ENCODE data around the gene RAI1. TPM values are rescaled to one million over a fixed set of nuclear protein-coding genes. Genes with fewer than 3 reads are reported as not detected.
A peak's percentile ranks its signal among the peaks of the same experiment; 100 is the strongest.

RAI1 gene
- total and polyA plus RNA-seq, 2 of the 13 experiments (the other 11 are each of a cell fraction or from before 2014, with no cell fraction given): 3.4 to 5.2 TPM

DNA sequence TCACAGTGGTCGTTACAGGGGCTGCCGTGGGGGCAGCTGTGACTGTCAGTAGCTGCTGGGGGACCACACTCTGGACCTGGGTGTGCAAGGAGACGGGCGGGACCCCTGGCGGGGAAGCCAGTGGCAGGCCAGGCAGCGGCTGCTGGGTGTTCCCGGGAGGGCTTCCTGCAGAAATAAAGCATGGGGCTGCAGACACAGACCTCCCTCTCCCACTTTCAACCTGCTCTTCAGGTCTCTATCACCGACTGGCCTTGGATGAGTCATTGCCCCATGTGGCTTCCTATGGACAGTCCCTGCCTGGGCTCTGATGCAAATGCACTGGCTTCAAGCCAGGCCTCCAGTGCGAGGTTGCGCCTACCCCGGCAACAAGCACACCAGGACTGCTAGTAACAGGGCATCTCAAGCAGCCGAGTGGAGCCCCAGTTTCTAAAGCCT is 138.3 kb downstream of the RAI1 start (continued):
- TF ChIP-seq MTERF4 (CRISPR knock-in tag; IDR thresholded peaks at IDR 0.05): no peak
- peak; percentile 82; the same call in 1 of the 2 replicates for TF ChIP-seq ZNF792 (CRISPR knock-in tag; IDR thresholded peaks at IDR 0.05)
- no peak for TF ChIP-seq U2AF1 (optimal IDR thresholded peaks at IDR 0.05; ENCODE audit: low read depth, low read length)
- no peak for TF ChIP-seq HOXA9 (CRISPR knock-in tag; IDR thresholded peaks at IDR 0.05; ENCODE audit: borderline replicate concordance)
- TF ChIP-seq CBX2 (IDR thresholded peaks at IDR 0.05; ENCODE audit: low read depth, low read length): no peak
- no peak for TF ChIP-seq CBX2 (CRISPR knock-in tag; IDR thresholded peaks at IDR 0.05; ENCODE audit: low read depth)
- no peak for TF ChIP-seq ZNF337 (CRISPR knock-in tag; IDR thresholded peaks at IDR 0.05; ENCODE audit: borderline replicate concordance, low read depth)
- TF ChIP-seq EED (CRISPR knock-in tag; IDR thresholded peaks at IDR 0.05): no peak
- peak; percentile 80; the same call in 1 of the 3 replicates for TF ChIP-seq MXI1 (IDR thresholded peaks at IDR 0.05; ENCODE audit: borderline replicate concordance, low read depth, low read length)
- 0 out of 2 replicates have a peak, but pooled peaks have one; percentile 5 for TF ChIP-seq CTCF (CRISPR knock-in tag; IDR thresholded peaks at IDR 0.05)
- TF ChIP-seq TOE1 (CRISPR knock-in tag; IDR thresholded peaks at IDR 0.05): no peak
- peak; percentile 60 for TF ChIP-seq ZNF687 (CRISPR knock-in tag; IDR thresholded peaks at IDR 0.05)
- TF ChIP-seq ZNF143 (CRISPR knock-in tag; IDR thresholded peaks at IDR 0.05): no peak
- no peak for TF ChIP-seq RFXAP (CRISPR knock-in tag; IDR thresholded peaks at IDR 0.05; ENCODE audit: borderline replicate concordance)
- no peak for TF ChIP-seq SNAI1 (CRISPR knock-in tag; IDR thresholded peaks at IDR 0.05; ENCODE audit: borderline replicate concordance)
- TF ChIP-seq, protein P1, sequence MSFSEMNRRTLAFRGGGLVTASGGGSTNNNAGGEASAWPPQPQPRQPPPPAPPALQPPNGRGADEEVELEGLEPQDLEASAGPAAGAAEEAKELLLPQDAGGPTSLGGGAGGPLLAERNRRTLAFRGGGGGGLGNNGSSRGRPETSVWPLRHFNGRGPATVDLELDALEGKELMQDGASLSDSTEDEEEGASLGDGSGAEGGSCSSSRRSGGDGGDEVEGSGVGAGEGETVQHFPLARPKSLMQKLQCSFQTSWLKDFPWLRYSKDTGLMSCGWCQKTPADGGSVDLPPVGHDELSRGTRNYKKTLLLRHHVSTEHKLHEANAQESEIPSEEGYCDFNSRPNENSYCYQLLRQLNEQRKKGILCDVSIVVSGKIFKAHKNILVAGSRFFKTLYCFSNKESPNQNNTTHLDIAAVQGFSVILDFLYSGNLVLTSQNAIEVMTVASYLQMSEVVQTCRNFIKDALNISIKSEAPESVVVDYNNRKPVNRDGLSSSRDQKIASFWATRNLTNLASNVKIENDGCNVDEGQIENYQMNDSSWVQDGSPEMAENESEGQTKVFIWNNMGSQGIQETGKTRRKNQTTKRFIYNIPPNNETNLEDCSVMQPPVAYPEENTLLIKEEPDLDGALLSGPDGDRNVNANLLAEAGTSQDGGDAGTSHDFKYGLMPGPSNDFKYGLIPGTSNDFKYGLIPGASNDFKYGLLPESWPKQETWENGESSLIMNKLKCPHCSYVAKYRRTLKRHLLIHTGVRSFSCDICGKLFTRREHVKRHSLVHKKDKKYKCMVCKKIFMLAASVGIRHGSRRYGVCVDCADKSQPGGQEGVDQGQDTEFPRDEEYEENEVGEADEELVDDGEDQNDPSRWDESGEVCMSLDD (CRISPR knock-in tag; IDR thresholded peaks at IDR 0.05; ENCODE audit: borderline replicate concordance): no peak
- TF ChIP-seq ZNF335 (CRISPR knock-in tag; IDR thresholded peaks at IDR 0.05): no peak
- peak; percentile 75 for TF ChIP-seq ATF3 (CRISPR knock-in tag; IDR thresholded peaks at IDR 0.05)
- no peak for TF ChIP-seq ZNF10 (CRISPR knock-in tag; IDR thresholded peaks at IDR 0.05; ENCODE audit: borderline replicate concordance, low read depth)
- TF ChIP-seq MED1 (CRISPR knock-in tag; IDR thresholded peaks at IDR 0.05): peak; percentile 38; the same call in 1 of the 2 replicates
- TF ChIP-seq PCBP1 (IDR thresholded peaks at IDR 0.05; ENCODE audit: borderline replicate concordance, low read depth, low read length): no peak

Data from HepG2 (cell line).